HG02938 (cell line): ENCODE data around the gene DENND1C.

Experiments
- ATAC-seq: cut with Tn5 transposase; IDR thresholded peaks from one replicate; pipeline ENCODE4 v1.9.1; 2021; ENCODE audit warnings: mild to moderate bottlenecking, moderate library complexity; ENCODE audit not compliant: unreplicated experiment

Gene DENND1C, protein sequence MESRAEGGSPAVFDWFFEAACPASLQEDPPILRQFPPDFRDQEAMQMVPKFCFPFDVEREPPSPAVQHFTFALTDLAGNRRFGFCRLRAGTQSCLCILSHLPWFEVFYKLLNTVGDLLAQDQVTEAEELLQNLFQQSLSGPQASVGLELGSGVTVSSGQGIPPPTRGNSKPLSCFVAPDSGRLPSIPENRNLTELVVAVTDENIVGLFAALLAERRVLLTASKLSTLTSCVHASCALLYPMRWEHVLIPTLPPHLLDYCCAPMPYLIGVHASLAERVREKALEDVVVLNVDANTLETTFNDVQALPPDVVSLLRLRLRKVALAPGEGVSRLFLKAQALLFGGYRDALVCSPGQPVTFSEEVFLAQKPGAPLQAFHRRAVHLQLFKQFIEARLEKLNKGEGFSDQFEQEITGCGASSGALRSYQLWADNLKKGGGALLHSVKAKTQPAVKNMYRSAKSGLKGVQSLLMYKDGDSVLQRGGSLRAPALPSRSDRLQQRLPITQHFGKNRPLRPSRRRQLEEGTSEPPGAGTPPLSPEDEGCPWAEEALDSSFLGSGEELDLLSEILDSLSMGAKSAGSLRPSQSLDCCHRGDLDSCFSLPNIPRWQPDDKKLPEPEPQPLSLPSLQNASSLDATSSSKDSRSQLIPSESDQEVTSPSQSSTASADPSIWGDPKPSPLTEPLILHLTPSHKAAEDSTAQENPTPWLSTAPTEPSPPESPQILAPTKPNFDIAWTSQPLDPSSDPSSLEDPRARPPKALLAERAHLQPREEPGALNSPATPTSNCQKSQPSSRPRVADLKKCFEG

GRCh38 chr19:6481541-6482342, at the start of gene DENND1C:
TSS of gene DENND1C (minus strand) at chr19:6481787. CDS start at chr19:6481695, 92 bp downstream.
- no peak for ATAC-seq

DNA sequence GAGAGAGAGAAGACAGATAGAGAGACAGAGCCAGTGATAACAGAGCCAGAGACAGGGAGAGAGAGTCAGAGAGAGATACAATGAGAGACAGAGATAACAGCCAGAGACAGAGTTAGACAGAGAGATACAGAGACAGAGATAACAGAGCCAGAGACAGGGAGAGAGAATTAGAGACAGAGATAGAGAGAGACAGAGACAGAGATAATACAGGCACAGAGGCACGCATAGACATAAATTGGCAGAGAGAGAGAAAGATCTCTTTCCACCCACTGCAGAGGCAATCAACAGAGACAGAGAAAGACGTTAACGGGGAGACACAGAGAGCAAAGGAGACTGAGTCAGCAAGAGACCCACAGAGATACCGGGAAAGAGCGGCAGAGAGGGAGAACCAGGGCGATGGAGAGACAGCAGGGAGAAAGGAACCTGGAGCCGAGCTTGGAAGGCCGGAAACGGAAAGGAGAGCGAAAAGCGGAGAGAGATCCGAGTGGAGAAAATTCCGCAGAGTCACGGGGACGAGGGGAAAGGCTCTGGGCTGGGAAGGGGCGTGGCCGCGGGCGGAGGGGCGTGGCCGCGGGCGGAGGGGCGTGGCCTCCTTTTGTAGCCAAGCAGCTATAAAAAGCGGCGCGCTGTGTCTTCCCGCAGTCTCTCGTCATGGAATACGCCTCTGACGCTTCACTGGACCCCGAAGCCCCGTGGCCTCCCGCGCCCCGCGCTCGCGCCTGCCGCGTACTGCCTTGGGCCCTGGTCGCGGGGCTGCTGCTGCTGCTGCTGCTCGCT, 49.0 kb upstream of the DENND1C start, which contains the start of gene TNFSF9:
TNFSF9 (plus strand) TSS at position 641 of the 777 bp plus-strand sequence; CDS start at position 652, 11 bp downstream.
- peak; percentile 32 for ATAC-seq

DNA sequence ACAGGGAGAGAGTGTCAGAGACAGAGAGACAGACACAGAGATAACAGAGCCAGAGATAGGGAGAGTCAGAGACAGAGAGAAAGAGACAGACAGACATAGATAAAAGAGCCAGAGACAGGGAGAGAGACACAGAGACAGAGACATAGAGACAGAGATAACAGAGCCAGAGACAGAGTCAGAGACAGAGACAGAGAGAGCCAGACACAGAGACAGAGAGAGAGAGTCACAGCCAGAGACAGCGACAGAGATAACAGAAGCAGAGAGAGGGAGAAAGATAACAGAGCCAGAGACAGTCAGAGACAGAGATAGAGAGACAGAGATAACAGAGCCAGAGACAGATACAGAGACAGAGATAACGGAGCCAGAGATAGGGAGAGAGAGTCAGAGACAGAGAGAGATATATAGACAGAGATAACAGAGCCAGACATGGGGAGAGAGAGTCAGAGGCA, 48.4 kb upstream of the DENND1C start:
- no peak for ATAC-seq

GRCh38 chr19:6529351-6529750, 47.8 kb upstream of the DENND1C start:
- no peak for ATAC-seq

DNA sequence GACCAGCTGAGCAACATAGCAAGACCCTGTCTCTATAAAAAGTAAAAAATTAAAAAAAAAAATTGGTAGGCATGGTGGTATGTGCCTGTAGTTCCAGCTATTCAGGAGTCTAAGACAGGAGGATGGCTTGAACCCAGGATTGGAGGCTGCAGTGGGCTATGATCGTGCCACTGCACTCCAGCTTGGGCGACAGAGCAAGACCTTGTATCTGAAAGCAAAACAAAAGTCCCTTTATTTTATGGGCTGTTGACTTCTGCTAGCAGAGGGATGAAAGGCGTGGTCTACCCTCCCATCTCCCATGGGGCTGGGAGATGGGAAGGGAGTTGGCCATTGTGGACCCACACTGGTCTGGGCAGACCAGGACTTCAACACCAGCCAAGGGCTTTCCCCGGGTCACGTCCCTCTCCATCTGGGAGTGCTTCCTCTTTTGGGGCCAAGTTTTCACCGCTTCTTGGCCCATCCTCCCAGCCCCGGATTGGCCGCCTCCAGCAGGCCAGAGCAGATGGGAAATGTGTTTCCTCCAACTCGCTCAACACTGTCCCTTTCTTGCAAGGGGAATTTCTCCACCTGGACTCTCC, 47.0 kb upstream of the DENND1C start:
- no peak for ATAC-seq

DNA sequence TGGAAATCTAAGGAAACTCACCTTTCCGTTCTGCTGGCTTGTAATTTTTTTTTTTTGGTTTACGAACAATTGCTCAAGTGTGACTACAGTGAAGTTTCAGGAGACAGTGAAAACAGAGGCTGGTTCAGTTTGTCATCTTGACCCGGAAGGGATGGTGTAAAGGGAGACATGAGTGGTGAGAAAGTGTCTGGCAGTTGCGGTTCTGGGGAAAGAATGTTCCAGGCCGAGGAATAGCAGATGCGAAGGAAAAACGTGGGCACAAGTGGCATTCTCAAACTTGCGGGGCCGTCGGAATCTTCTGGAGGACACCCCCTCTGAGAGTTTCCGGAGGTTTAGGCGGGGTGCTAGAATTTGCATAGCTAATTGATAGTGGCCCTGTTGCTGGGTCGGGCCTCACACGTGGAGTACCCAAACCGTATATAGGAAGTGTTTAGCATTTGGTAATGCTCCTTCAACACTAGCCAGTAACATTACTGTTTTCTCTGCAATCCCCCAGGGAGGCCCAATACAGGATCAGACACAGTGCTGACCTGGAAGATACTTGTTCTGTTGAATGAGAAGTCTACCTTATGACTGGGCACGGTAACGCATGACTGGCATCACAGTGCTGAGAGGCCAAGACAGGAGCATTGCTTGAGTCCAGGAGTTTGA, 46.4 kb upstream of the DENND1C start:
- ATAC-seq, result peak; percentile 42

DNA sequence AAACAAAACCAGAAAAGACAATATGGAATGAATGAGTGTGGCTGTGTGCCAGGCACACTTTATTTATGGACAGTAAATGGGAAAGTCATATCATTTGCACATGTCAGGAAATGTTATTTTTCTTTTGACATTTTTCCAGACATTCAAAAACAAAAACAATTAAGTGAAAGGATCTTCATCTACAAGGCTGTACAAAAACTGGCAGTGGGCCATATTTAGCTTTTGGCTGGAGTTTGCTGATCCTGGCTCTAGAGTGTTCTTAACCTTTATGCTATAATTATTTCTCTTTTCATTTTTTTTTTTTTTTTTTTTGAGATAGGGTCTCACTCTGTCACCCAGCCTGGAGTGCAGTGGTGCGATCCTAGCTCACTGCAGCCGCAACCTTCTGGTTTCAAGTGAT, 42.7 kb upstream of the DENND1C start:
- ATAC-seq, result no peak

GRCh38 chr19:6522712-6523111, 41.1 kb upstream of the DENND1C start:
- no peak for ATAC-seq

DNA sequence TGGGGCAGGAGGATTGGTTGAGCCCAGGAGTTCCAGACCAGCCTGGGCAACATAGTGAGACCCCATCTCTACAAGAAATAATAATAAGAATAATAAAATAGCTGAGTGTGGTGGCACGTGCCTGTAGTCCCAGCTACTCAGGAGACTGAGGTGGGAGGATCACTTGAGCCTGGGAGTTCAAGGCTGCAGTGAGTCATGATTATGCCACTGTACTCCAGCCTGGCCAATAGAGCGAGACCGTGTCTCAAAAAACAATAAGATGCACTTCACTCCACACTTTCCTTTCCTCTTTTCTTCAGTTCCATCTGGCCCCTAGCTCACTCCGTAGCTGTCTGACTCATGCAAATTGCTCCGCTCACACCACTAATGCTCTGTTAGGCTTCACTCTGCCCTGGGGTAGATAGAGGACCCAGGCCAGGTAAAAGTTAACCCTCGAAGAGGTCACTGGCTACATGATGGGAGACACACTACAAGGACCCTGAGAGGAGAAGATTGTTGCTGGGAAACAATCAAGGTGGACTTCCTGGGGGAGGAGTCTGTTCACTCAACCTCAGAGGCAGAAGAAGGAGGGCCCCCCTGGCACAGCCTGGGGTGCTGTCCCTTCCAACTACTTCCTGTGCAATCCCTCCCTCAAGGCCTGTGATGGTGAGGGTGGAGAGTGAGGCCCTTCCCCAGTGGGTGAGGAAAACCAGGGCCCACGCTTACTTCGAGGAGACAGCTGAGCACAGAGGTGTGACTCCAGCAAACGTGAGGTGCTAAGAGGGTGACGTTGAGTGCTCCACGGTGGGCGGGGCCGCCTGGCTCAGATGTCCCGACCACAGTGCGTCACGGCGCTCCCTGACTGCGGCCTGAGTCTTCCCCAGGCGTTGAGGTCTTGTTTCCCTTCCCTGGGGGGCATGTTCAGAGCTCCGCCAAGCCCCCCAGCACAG, 40.4 kb upstream of the DENND1C start:
- peak; percentile 44 for ATAC-seq

DNA sequence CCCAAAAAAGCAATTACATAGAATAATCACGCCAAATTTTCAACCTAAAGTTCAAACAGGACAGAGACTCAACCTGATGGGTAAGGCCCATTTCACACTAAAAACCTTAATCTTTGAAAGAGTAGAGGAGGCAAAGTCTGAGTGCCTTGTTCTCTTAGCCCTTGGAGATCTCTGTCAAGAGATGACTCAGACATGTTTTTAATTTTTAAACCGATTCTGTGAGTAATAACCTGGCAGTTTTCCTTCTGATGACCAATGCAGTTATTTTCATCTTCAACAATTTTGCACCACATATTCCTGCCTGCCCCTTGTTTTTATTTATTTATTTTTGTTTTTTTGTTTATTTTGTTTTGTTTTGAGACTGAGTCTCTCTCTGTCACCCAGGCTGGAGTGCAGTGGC, 37.7 kb upstream of the DENND1C start:
- ATAC-seq, result no peak

DNA sequence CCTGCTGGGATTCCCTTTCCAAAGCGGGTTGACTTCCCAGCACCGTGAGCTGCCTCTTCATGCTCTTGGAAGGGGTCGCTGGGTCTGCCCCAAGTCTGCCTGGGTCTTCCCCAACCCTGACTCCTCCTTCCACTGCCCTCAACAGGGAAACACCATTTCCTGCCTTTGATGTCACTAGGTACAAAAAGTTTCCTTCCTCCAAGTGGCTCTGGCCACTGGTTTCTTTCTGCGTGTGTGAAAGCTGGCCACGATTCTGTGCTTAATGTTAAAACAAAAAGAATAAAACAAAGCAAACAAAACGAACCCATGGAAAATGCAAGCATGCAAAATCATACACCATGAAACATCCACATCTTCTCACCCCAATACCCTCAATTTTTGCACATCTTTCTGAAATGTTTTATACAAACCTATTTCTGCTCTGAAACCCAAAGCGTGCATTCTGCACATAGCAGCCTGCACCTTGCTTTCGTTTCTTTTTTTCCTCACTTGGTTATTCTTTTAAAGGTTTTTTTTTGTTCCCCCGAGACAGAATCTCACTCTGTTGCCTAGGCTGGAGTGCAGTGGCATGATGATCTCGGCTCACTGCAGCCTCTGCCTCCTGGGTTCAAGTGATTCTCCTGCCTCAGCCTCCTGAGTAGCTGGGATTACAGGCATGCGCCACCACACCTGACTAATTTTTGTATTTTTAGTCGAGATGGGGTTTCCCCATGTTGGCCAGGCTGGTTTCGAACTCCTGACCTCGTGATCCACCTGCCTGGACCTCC, 36.7 kb upstream of the DENND1C start:
- no peak for ATAC-seq

DNA sequence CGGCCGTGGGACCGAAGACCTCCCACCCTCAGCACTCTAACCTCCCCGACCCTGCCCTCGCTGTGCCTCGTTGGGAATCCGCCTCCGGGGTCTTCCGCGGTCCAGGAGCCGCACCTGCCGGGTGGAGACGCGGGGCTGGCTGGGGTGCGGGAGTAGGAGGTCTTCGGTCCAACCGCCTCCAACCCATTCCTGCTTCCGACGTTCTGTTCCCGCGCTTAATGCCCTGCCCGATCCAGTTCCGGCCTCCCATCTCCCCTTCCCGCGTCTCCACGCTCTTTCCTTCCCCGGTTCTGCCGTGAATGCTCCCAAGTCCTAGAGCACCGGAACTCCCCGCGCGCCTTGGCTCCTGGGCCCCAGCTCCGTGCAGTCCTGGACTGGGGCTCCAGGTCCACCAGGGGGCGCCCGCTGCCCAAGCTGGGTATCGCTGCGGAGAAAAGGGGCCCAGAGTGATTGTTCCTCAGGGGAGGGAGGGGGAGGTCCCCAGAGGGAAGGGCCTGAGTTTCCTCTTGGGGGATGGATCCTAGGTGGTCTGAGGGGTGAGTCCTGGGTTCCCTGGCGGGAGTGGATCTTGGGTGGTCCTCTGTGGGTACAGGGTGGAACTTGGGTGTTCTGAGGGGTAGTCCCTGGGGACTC, 35.2 kb upstream of the DENND1C start:
- ATAC-seq, result no peak

- ATAC-seq, result no peak
Observed at GRCh38 chr19:6516018-6516658, 34.6 kb upstream of the DENND1C start.

DNA sequence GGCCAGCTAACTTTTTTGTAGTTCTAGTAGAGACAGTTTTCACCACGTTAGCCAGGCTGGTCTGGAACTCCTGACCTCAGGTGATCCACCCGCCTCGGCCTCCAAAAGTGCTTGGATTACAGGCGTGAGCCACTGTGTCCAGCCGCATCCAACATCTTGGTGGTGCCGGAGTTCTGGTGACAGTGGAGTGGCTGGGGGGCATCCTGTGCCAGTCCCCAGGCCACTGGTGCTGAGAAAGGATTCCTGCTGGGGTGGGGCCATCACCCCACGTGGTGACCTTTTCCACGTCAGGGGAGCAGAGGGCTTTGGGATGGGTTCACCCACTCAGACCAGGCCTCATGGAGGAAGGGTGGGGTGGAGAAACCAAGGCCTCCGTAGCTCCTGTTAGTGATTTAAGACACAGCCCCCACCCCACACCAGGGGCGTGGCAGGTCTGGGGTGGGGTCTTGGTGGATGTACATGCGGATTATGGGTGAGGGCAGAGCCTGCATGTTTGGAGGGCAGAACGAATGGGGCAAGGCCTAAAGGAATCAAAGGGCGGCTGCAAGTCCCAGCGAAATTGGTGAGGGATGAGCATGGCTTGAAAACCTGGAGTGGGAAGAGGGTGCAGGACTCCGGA, 33.4 kb upstream of the DENND1C start:
- ATAC-seq, result no peak

GRCh38 chr19:6514089-6514488, 32.5 kb upstream of the DENND1C start:
- no peak for ATAC-seq

DNA sequence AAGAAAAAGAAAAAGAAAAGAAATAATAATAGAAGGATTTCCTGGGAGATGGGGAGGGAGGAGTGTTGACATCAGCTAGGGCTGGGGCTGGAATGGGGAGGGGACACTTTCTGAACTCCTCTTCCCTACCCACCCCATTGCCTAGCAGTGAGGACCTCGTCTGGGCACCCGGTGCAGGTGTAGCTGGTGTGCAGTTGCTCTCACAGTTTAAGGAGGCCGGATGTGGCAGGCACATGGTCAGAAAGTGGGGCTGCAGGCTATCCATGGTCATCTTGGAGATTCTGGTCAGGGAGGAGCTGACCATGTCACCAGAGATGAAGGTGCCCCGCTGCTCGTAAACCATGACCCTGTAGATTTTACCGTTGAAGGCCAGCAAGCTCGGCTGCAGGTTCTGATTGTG, 29.0 kb upstream of the DENND1C start:
- ATAC-seq, result no peak
